Left lung (tissue), 14 donors: Measurements from ENCODE around the gene DEFB128. TPM values are rescaled to one million over a fixed set of nuclear protein-coding genes. Genes with fewer than 3 reads are reported as not detected.

Source experiments
- ATAC-seq: fragments of 200-7000 bp; cut with Tn5 transposase; one replicate; pipeline ENCODE4 v1.9.1; 2020; ENCODE audit warnings: moderate library complexity
- DNase-seq, 4 donors: peaks; one replicate each; pipeline ENCODE4 v3.0.0-alpha.2; 2013 to 2020
- H3K27ac ChIP-seq, 2 donors: fragments of 200-600 bp; sonication (generic) in 1 of 2; one replicate each; pipeline versions ENCODE4 v1.5.0 to v1.8.0; 2020 to 2021
- H3K27me3 ChIP-seq, 2 donors: fragments of 200-600 bp; sonication (generic) in 1 of 2; one replicate each; pipeline versions ENCODE4 v1.5.0 to v1.8.0; 2020 to 2021
- H3K36me3 ChIP-seq, 2 donors: fragments of 200-600 bp; sonication (generic) in 1 of 2; one replicate each; pipeline versions ENCODE4 v1.5.0 to v1.8.0; 2020 to 2021
- H3K4me1 ChIP-seq, 2 donors: fragments of 200-600 bp; one replicate each; pipeline ENCODE4 v1.8.0; 2021
- H3K4me3 ChIP-seq, 2 donors: fragments of 200-600 bp; sonication (generic) in 1 of 2; one replicate each; pipeline versions ENCODE4 v1.5.0 to v1.8.0; 2020 to 2021; ENCODE audit warnings: mild to moderate bottlenecking in 1 of 2
- H3K9me3 ChIP-seq, 2 donors: fragments of 200-600 bp; sonication (generic) in 1 of 2; one replicate each; pipeline versions ENCODE4 v1.5.0 to v1.8.0; 2020 to 2021
- intact Hi-C, 2 donors: fragments of 100-400 bp; cut with DNase I; formaldehyde crosslinking; loops; one replicate each; pipeline versions ENCODE4 v1.11.2 to v1.14.2; 2022
- long read RNA-seq, 12 donors: library from polyadenylated mRNA in 2 of 12; unstranded in 2 of 12; transcript quantifications; one replicate each; pipeline ENCODE4 v2.0.0 and lab custom pipeline, GENCODE V29; 2019 to 2026
- polyA plus RNA-seq, 6 donors: library from polyadenylated mRNA; unstranded; fragments of 120-200 nt; gene quantifications; one replicate each; pipeline ENCODE4 v1.2.1, GENCODE V29; 2013; ENCODE audit not compliant: insufficient read length in 6 of 6
- total RNA-seq, 2 donors: library from RNA; stranded (reverse); fragmentation: NEBNext Ultra II Directional; extraction: Animal tissue kit (Norgen Biotek cat#: 25700); gene quantifications; one replicate each; pipeline ENCODE4 v1.2.1, GENCODE V29; 2021
- TF ChIP-seq, protein P1 (sequence below), 2 donors: fragments of 200-600 bp; sonication (generic) in 1 of 2; IDR thresholded peaks; one replicate each; pipeline versions ENCODE4 v1.5.0 to v1.8.0; 2021; ENCODE audit warnings: antibody characterized with exemption in 2 of 2
- donor health status: DM: no; HTN: yes; CAD: no.
- donor health status: DM: no; HTN: no; CAD: no.

DEFB128 gene
- total RNA-seq (not detected), polyA plus RNA-seq (not detected)
- long read RNA-seq, donor 1: 0 reads
- long read RNA-seq, donor 2: 0 reads
- long read RNA-seq, donor 3: 0 reads
- long read RNA-seq, donor 4: 0 reads
- long read RNA-seq, donor 5: 0 reads
- long read RNA-seq, donor 6: 0 reads
- long read RNA-seq, donor 7: 0 reads
- long read RNA-seq, donor 8: 0 reads
- long read RNA-seq, donor 9: 0 reads
- long read RNA-seq, donor 10: 0 reads
- long read RNA-seq, donor 11: 0 reads
- long read RNA-seq, donor 12: 0 reads

DNA sequence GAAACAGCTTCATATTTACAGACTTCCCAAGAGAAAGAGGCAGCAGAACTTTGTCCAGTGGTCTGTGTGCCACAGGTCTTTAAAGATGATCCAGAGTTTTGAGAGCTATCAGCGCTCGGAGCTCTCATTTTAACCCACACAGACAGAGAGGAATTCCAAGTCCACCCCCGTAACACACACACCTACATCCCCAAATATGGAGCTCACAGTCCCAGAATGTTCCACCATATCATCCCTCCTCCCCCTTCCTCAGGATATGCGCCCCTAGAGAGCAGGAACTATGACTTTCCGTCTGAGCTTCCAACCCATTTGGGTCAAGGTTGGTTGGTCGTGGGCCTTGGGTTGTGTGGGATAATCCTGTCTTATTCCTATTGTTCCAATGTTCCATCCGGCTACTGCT is at the start of gene DEFB128:
Gene DEFB128 (minus strand): TSS at position 101 of the 400 bp plus-strand sequence. CDS start 88 bp downstream, at position 13.
- Histone ChIP-seq H3K4me1 (no peaks in the 10 kb centered on the region), H3K4me3 (no peak within 1 kb of the TSS), H3K9me3 (peaks cover 0 to 3% of the 10 kb centered on the region in 2 donors), H3K27me3 (peaks cover 0 to 14% of the 10 kb centered on the region in 2 donors), H3K36me3 (no peaks in the 10 kb centered on the region), H3K27ac (no peak within 1 kb of the TSS)
- intact Hi-C loops: no loop called here
- TF ChIP-seq, protein P1, sequence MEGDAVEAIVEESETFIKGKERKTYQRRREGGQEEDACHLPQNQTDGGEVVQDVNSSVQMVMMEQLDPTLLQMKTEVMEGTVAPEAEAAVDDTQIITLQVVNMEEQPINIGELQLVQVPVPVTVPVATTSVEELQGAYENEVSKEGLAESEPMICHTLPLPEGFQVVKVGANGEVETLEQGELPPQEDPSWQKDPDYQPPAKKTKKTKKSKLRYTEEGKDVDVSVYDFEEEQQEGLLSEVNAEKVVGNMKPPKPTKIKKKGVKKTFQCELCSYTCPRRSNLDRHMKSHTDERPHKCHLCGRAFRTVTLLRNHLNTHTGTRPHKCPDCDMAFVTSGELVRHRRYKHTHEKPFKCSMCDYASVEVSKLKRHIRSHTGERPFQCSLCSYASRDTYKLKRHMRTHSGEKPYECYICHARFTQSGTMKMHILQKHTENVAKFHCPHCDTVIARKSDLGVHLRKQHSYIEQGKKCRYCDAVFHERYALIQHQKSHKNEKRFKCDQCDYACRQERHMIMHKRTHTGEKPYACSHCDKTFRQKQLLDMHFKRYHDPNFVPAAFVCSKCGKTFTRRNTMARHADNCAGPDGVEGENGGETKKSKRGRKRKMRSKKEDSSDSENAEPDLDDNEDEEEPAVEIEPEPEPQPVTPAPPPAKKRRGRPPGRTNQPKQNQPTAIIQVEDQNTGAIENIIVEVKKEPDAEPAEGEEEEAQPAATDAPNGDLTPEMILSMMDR (IDR thresholded peaks at IDR 0.05): no peak
- no peak for ATAC-seq
- no peak for DNase-seq

DNA sequence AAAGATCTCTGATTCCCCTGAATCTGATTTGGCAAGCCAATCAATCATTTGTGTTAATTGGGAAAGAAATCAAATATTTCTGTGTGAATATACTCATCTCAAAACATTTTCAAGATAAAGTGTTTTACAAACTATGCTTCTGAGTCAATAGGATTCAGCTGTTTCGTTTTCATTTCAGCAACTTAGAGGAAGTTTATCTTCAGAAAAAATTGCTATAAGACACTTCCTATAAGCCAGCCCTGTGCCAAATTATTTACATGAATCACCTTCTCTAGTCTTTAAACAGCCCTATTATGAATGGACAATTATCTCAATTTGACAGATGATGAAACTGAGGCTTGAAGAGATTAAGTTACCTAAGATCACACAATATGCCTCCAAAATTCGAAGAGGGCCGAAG is 48.4 kb upstream of the DEFB128 start:
- Histone ChIP-seq H3K27ac (peak overlapping the region in 1 of 2 donors; percentile 63), H3K36me3 (no peaks in the 10 kb centered on the region), H3K4me3 (no peak overlapping the region), H3K4me1 (peaks cover 0 to 12% of the 10 kb centered on the region in 2 donors), H3K27me3 (no peaks in the 10 kb centered on the region), H3K9me3 (no peaks in the 10 kb centered on the region)
- TF ChIP-seq, protein P1 (IDR thresholded peaks at IDR 0.05): no peak
- intact Hi-C loops: no loop called here
- DNase-seq (no peak), ATAC-seq (peak; percentile 55)

DNA sequence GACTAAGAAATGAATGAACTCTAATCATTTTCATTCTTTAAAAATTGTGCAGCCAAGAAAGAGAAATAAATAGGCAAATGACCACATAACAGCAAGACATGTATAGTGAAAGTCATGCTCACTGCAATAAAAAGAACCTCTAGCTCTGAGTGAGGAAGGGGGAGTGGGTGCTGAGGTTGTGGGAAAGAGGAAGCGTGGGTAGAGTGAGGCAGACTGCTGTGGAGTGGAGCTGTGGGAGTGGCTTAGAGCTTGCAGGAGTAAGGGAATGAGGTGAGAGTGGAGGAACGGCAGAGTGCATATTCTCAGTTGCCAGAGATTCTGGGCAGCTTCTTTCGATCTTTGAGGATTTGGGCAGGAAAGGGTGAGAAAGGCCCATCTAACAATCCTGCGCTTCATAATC is 48.0 kb upstream of the DEFB128 start:
- Histone ChIP-seq H3K27me3 (no peaks in the 10 kb centered on the region), H3K4me1 (peaks cover 0 to 12% of the 10 kb centered on the region in 2 donors), H3K4me3 (no peak overlapping the region), H3K36me3 (no peaks in the 10 kb centered on the region), H3K27ac (peak overlapping the region in 1 of 2 donors; percentile 63), H3K9me3 (no peaks in the 10 kb centered on the region)
- DNase-seq (peak in 3 of 4 donors; percentile 30 to 69 (median 61)), ATAC-seq (peak; percentile 91)
- intact Hi-C loops: no loop called here
- TF ChIP-seq, protein P1 (IDR thresholded peaks at IDR 0.05): no peak

DNA sequence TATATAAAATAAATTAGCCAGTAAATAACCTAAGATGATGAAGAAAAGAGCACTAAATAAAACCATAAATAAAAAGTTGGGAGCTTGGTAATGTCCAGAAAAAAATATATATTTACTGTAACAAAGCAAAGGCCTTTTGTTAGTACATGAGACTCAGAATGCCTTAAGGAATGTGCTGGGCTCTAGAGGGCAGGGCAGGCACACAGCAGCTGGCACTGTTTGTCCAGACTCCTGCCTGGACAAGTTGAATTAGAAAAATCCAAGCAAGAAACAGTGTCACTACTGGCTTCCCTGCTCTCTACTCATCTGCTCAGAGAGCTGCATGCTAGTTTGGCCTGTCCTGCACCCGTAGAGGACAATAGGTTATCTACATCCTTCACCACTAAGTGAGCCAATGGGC is 46.4 kb upstream of the DEFB128 start:
- no peak overlapping the region for H3K4me3 ChIP-seq
- ATAC-seq: peak; percentile 86
- no peak overlapping the region for H3K27ac ChIP-seq
- TF ChIP-seq, protein P1 (IDR thresholded peaks at IDR 0.05): no peak
- peaks cover 0 to 12% of the 10 kb centered on the region in 2 donors for H3K4me1 ChIP-seq
- no peaks in the 10 kb centered on the region for H3K27me3 ChIP-seq
- H3K36me3 ChIP-seq: no peaks in the 10 kb centered on the region
- H3K9me3 ChIP-seq: no peaks in the 10 kb centered on the region
- intact Hi-C loops: no loop called here
- peak in 1 of 4 donors; percentile 20 for DNase-seq

DNA sequence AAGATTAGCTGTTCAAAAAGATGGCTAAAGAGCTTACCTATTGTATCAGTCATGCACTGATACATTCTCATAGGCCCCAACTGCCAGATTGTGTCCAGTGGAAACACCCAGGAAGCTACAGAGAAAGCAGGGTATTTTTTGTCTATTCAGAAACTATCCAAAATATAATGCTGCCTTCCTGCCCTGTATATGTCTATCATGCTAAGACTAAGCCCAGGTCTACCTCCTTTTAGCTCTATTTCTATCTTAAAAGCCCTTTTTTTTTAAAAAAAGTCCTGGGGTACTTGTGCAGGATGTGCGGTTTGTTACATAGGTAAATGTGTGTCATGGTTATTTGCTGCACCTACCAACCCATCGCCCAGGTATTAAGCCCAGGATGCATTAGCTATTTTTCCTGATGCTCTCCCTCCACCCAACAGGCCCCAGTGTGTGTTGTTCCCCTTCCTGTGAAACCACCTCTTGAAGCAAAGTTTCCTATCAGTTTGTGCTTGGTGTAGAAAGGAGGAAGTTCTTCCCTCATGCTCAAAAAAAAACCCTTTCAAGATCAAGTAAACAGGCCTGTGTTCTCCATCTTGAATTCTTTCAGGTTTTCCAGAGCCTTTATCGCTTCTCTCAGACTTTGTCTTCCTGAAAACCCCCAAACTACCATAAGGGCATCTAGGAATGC is 38.1 kb upstream of the DEFB128 start:
- intact Hi-C loops: no loop called here
- TF ChIP-seq, protein P1 (IDR thresholded peaks at IDR 0.05): no peak
- Histone ChIP-seq H3K27ac (no peak overlapping the region), H3K36me3 (no peaks in the 10 kb centered on the region), H3K4me3 (no peak overlapping the region), H3K9me3 (no peaks in the 10 kb centered on the region), H3K27me3 (no peaks in the 10 kb centered on the region), H3K4me1 (no peaks in the 10 kb centered on the region)
- no peak for ATAC-seq
- DNase-seq: no peak
